ENCODE measurements around the gene BPIFA1.

The BPIFA1 gene

DNA sequence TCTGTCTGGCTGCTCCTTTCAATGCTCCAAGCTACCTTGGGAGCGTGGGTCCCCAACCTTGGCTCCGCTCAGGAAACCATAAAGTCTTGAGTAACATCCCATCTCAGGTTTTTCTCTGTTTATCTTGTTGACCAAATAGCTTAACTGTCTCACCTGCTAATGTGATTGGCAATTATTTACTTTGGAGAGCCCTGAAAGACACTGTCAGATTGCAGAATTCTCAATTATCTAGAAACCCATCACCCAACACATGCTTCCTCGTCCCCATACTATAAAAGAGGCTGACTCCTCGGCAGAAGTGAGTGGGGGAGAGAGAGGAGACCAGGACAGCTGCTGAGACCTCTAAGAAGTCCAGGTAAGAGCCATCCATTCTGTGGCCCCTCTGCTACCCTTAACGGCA is at the start of gene BPIFA1:
Gene BPIFA1 (plus strand): TSS at position 301 of the 400 bp plus-strand sequence. CDS start 1,716 bp downstream, outside the sequence.
- in situ Hi-C loops (cut with HindIII; ENCODE audit: low sequenced_read_pairs) = no loop called here

GRCh38 chr20:33187491-33187890 is 48.3 kb upstream of the BPIFA1 start:
- in situ Hi-C loops (cut with HindIII; ENCODE audit: low sequenced_read_pairs) = no loop called here

DNA sequence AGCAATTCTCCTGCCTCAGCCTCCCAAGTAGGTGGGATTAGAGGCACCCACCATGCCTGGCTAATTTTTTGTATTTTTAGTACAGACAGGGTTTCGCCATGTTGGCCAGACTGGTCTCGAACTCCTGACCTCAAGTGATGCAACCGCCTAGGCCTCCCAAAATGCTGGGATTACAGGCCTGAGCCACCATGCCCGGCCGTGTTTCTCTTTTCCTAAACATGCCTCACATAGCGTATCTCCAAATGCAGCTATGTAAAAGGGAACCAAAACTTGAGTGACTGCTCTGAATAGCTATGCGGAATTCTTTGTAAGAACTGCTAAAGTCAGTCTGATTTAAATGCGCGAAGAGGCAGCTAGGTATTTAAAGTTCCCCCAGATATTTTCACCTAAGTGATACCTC is 47.4 kb upstream of the BPIFA1 start:
- in situ Hi-C loops (cut with HindIII; ENCODE audit: low sequenced_read_pairs) = no loop called here

DNA sequence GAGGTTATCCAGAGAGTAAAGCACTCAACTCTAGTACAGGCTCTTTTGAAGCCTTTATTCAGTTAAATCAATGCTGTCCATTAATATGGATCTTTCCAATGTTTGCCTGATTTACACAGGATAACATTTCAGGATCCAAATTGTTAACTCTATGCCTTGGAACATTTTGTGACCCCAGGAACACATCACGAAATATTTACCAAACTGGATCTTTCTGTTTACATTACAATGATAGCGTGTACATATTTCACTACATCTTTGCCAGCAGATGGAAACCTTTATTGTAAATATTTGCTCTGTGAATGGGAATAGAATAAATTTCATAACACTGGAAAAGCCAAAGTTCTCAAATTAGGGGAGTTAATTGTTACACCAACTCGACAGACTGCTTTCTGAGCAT is 44.3 kb upstream of the BPIFA1 start:
- in situ Hi-C loops (cut with HindIII; ENCODE audit: low sequenced_read_pairs) = loop anchor here (5.0 kb wide), 1 partner anchor 56 kb away; no protein-coding TSS in a partner anchor

DNA sequence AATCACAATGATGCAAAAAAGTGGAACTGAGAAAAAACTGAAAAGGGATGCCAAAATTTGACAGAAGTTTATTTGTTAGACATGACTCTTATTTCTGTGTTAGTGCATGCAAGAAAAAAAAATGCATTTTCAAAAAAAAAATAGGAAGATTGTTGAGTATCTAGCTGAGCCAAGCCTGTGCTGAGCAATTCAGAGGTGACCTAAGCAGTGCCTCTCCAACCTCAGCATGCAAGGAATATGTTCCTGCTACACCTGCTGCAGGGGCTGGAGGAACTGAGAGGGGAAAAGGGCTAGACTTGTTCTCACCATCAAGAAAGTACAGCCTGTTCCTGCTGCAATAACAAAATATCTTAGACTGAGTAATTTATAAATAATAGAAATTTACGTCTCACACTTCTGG is 43.8 kb upstream of the BPIFA1 start:
- in situ Hi-C loops (cut with HindIII; ENCODE audit: low sequenced_read_pairs) = loop anchor here (5.0 kb wide), 1 partner anchor 55 kb away; no protein-coding TSS in a partner anchor

DNA sequence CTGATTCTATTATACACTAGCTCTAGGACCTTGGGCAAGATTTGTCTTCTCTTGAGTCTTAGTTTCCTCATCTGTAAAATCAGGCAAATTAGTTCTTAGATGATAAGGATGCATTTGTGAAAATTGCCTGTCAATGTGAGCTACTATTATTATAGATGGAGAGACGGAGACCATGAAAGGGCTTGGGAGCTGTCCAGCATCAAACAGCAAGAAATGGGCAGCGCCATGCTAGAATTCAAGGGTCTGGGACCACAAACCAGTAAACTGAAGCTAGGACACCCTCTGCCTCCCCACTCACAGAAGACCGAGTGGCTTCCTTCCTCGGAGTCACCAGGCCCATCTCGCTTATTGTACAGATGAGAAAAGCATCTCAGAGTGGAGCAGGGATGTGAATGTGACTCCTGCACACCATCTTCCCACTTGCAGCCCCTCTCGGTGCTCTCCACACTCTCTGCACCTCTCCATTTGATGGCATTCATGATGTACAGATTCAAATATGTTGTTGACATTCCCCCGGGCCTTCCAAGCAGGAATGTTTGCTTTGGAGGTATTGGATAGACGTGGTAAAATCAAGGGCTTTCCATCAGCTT is 42.8 kb upstream of the BPIFA1 start:
- in situ Hi-C loops (cut with HindIII; ENCODE audit: low sequenced_read_pairs) = loop anchor here (5.0 kb wide), 1 partner anchor 54 kb away; no protein-coding TSS in a partner anchor

GRCh38 chr20:33199026-33199425 is 36.8 kb upstream of the BPIFA1 start:
- in situ Hi-C loops (cut with HindIII; ENCODE audit: low sequenced_read_pairs) = no loop called here

DNA sequence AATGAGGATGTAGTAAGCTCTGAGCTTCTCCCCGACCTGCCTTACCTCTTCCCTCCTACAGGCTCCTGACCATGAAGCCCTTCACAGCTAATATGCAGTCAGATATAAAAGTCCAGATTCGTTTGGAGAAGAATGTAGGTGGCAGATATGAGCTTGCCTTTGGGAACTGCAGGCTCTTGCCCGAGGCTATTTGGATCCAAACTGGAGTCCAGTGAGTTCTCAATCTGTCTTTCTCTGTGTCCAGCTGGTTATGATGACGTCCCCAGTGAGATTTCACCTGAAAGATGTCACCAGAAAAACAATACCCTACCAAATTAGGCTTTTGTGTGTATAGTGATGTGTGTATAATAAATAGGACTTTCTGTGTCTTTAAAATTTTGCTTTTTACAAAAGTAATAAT is 33.3 kb upstream of the BPIFA1 start:
- in situ Hi-C loops (cut with HindIII; ENCODE audit: low sequenced_read_pairs) = no loop called here

DNA sequence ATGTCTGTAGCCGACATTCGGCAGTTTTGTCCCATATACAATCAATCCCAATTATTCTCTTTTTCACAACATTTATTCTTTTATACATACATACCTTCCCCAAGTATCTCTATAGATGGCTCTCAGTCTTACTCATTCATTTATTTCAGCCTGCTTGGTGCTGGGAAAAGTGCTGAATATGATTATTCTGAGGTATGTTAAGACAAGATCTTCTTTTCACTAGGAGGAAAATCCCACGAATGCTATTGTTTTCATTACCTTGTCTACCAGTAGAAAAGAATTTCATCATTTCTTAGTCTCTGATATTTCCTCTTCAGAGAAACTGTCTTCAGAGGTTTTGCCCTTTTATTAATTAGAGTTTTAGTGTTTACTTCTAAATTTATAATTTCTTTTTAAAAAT is 32.4 kb upstream of the BPIFA1 start:
- in situ Hi-C loops (cut with HindIII; ENCODE audit: low sequenced_read_pairs) = no loop called here

DNA sequence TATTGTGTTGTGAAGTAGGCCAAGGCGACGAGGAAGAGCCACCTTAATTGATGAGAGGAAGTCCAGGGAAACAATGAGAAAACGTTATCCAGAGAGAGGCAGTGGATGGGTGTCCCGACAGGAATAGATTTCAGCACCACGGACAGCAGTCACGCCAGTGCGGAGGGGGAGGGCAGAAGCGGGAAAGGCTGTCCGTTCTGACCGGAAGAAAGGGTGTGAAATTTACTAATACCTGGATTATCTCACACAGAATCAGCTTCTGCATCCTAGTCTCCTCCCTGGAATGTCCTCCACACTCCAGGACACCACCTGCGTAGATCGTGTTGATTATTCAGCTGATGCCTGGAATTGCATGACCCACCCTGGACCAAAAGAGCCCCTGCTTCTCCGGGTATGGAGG is 26.0 kb upstream of the BPIFA1 start:
- in situ Hi-C loops (cut with HindIII; ENCODE audit: low sequenced_read_pairs) = no loop called here

DNA sequence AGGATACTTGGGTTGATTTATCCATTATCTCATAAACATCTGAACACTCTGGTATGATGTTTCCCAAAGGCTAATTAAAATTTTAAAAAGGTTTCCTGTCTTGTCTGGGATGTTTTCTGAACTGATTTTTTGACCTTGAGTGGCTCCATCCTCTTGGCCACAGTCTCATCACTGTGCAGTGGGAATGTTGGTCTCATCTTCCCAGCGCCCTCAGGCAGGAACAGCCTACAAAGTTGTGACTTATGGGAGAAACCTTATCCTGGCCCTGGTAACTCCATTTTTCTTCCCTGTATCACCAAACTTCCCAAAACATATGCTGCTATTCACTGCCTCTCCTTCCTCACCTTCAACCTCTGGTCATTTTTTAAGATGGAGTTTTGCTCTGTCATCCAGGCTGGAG is 25.4 kb upstream of the BPIFA1 start:
- in situ Hi-C loops (cut with HindIII; ENCODE audit: low sequenced_read_pairs) = no loop called here

DNA sequence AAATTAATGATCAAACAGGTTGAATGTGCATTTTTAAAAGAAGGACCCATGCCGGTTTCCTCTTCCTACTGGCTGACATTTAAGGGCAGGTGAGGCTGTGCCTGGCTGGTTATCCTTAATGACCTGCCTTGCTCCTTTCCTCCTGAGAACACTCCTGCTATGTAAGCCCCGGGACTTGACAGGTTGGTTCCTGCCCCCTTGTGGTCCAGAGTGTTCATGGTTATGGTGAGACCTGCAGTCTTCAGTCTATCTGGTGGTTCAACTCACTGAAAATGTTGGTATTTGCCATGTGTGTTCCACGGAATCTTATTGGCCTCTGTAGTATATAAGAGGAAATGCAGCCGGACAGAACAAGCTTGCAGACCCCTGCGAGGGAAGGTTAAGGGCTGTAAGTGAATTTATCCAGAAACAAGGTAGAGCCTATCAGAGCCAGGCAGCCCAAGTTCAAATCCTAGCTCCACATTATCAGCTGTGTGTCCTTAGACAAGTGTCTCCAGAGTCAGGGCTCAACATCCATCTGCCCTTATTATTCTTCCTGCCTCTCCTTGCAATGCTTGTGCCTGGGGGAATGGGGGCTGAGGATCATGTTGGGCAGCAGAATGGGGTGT is 23.9 kb upstream of the BPIFA1 start:
- in situ Hi-C loops (cut with HindIII; ENCODE audit: low sequenced_read_pairs) = no loop called here

DNA sequence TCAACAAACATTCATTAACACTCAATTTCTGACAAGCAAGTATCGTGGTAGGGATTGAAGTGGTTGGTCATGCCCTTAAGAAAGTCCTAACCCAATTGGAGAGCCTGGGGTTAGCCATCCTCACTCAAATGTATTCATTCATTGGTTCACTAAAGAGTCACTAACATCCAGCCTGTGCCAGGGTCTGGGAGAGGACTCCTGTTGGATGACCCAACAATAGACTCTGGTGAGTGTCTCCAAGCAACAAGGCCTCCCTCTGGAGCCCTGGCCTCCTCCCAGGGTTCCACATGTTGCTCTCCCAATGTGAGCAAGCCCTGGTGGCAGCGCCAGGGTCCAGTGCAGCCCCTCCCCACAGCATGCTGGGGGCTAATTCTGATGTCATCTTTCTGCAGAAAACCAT is 18.7 kb upstream of the BPIFA1 start, which contains the start of gene BPIFA3:
Gene BPIFA3 (plus strand): TSS at position 301 of the 400 bp plus-strand sequence. CDS start 185 bp downstream, outside the sequence.
- in situ Hi-C loops (cut with HindIII; ENCODE audit: low sequenced_read_pairs) = no loop called here

- in situ Hi-C loops (cut with HindIII; ENCODE audit: low sequenced_read_pairs) = no loop called here
Observed at GRCh38 chr20:33224399-33224798, 11.4 kb upstream of the BPIFA1 start.

GRCh38 chr20:33229843-33230242 is 6.0 kb upstream of the BPIFA1 start:
- in situ Hi-C loops (cut with HindIII; ENCODE audit: low sequenced_read_pairs) = no loop called here

- in situ Hi-C loops (cut with HindIII; ENCODE audit: low sequenced_read_pairs) = no loop called here
Observed at GRCh38 chr20:33231237-33231636, 4.6 kb upstream of the BPIFA1 start.

GRCh38 chr20:33232486-33233072 is 3.2 kb upstream of the BPIFA1 start:
- in situ Hi-C loops (cut with HindIII; ENCODE audit: low sequenced_read_pairs) = no loop called here

DNA sequence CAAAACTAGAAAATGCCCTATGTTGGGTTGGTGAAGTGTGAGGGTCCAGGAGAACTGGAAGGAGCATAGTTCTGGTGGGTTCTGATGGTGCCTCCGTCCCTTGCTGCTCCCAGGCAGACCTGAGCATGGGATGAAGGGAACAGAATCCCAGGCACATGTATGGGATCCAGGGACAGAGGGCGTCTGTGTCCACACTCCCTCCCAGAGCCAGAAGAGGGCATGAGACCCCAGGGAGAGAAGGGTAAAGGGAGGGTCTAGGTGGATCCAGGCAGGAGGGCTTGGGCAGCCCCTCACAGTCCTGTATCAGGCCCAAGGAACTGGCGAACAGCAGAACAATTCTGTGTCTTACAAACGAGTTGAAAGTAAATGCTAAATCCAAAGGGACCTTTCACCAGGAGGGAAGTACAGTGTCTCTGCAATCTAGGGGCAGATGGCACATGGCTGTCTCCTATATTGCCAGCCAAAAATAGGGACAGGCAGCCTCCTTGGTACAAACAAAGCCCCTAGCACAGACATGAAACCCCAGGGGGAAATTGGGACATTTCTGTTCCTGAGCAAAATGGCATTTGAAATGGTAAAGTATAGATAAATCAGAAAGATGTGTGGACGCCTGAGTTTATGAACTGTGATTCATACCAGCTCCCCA is 2.5 kb upstream of the BPIFA1 start:
- in situ Hi-C loops (cut with HindIII; ENCODE audit: low sequenced_read_pairs) = no loop called here

DNA sequence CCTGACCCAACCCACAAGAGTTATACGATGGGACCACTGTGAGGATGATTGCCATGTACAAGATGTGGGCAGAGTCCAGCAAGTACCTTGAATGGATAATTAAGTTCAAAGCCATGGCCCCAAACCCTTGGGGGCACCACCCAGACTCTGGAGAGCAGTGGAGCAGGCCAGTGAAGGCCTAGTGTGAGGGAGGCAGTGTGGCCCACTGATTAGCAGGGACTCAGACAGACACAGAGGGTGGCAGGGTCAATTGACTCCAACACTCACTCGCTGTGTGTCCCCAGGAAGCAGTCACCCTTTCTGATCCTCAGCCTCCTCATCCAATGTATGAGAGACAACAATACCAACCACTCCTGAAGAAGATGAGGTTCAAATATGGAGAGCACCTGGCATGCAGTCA is 1.7 kb upstream of the BPIFA1 start:
- in situ Hi-C loops (cut with HindIII; ENCODE audit: low sequenced_read_pairs) = no loop called here

DNA sequence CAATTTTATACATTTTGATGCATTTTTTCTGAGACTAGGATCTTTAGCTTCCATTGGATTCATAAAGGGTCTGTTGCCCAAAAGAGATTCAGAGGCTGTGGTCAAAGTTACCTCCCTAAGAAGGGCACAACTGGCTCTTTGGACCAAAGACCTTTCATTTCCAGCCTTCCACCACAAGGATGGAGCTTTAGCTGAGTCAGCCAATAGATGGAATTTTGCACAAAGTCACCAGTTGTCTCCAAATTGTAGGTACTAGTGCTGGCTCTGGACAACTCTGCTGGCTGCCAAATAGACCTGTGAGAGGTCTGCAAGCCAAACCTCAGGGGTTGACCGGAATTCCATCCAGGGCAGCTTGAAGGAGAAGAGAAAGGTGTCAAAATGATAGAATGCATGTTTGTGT is 555 bp downstream of the BPIFA1 start:
- in situ Hi-C loops (cut with HindIII; ENCODE audit: low sequenced_read_pairs) = no loop called here

- in situ Hi-C loops (cut with HindIII; ENCODE audit: low sequenced_read_pairs) = no loop called here
Observed at GRCh38 chr20:33237989-33238388, 2.2 kb downstream of the BPIFA1 start.

DNA sequence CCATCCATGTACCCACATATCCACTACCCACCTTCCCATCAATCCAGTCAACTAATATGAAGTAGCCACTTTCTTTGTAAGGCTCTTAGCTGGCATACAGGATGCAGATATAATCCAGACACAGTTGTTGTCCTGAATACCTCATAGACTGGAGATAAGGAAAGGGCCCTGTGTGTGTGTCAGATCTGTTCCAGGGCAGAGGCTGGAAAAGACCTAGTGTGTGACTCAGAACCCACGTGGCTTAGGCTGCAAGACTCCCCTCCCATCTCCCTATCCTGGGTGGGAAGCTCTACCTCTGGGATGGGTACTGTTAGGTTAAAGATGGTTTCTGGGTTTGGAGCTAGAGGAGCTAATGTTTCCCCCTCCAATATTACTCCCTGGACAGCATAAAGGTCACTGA is 3.6 kb downstream of the BPIFA1 start:
- in situ Hi-C loops (cut with HindIII; ENCODE audit: low sequenced_read_pairs) = no loop called here
